ENCODE results near the gene PHF13. TPM values are rescaled to one million over a fixed set of nuclear protein-coding genes. Genes with fewer than 3 reads are reported as not detected.

The PHF13 gene
- total RNA-seq, 1 experiment from 2014 or later: 20.9 TPM

DNA sequence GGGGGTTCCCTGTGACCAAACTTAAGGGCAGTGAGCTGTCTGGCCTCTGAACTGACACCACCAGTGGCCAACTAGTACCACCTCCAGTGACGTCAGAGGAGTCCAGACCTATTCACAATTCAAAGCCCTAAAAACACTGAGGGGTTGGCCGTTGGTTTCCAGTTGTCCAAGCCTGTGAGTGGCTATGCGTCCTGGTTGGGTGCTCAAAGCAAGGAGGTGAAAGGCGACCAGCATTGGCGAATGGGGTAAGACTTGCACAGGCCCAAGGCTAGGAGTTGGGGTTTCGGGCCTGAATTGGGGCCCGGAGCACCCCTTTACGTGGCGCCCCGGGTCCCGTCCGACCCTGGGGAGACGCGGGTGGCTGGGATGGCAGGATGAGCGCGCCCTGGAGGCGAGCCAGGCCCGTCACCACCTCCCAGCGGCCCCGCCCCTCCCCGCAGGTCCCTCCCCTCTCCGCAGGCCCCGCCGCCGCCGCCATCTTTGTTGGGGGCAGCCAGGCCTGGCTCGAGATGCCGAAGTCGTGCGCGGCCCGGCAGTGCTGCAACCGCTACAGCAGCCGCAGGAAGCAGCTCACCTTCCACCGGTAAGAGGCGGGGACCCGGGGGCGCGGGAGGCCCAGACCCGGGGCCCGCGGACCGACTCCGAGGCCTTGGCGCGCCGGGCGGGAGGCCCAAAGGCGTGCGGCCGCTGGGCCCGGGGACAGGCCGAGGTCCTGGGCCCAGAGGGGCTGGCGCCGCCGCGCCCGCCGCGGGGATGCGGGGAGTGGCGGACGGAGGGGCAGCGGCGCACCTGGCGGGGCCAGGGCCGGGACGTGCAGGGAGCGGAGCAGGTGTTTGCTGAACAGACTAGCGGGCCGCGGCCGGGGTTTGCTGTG lies 11.4 kb downstream of the PHF13 start, which contains the start of gene THAP3:
Gene THAP3 (plus strand): TSS at position 159 of the 874 bp plus-strand sequence. CDS start 351 bp downstream, at position 510.
- Histone ChIP-seq H3K27me3 (ENCODE audit: insufficient read depth, low read depth) (no peaks in the 10 kb centered on the region), H3K36me3 (ENCODE audit: low read depth) (no peaks in the 10 kb centered on the region), H3K4me3 (peak within 1 kb of the TSS; percentile 65), H3K9me3 (ENCODE audit: insufficient read depth, low read depth) (no peaks in the 10 kb centered on the region), H3K27ac (0 out of 2 replicates have a peak within 1 kb of the TSS, but pooled peaks have one; percentile 19), H2AFZ (peak within 1 kb of the TSS; percentile 80), H3K4me1 (replicated peaks; ENCODE audit: insufficient read depth) (0 out of 2 replicates have a peak, but pooled peaks cover 8% of the 10 kb centered on the region), H3K4me2 (peak within 1 kb of the TSS; percentile 80), H4K20me1 (ENCODE audit: insufficient read depth) (0 out of 2 replicates have a peak, but pooled peaks cover 6% of the 10 kb centered on the region), H3F3A (ENCODE audit: insufficient read depth, low read depth) (peaks cover 10% of the 10 kb centered on the region), H3K79me2 (ENCODE audit: low read depth) (0 out of 2 replicates have a peak, but pooled peaks cover 14% of the 10 kb centered on the region), H3K9me2 (ENCODE audit: insufficient read depth) (no peaks in the 10 kb centered on the region)
- ChIA-PET POLR2A (ENCODE audit: unreplicated experiment) (interaction anchor here (0.6 to 0.9 kb wide), 2 partner anchors 45 to 73 kb away, joined by 4 to 18 read pairs; partner anchors contain the start of gene ZBTB48), CTCF (interaction anchor here (0.6 to 0.7 kb wide), 4 partner anchors 57 to 879 kb away, joined by 3 to 9 read pairs (median 6); no protein-coding TSS in a partner anchor)
- intact Hi-C loops (cut with micrococcal nuclease; ENCODE audit: unreplicated experiment): loop anchor here (1.0 to 2.0 kb wide), 2 partner anchors 46 to 70 kb away; partner anchors contain the start of genes NOL9, TAS1R1 and ZBTB48
- no peak for TF ChIP-seq EZH2 (IDR thresholded peaks at IDR 0.05; ENCODE audit: low read depth)
- TF ChIP-seq, protein P1, sequence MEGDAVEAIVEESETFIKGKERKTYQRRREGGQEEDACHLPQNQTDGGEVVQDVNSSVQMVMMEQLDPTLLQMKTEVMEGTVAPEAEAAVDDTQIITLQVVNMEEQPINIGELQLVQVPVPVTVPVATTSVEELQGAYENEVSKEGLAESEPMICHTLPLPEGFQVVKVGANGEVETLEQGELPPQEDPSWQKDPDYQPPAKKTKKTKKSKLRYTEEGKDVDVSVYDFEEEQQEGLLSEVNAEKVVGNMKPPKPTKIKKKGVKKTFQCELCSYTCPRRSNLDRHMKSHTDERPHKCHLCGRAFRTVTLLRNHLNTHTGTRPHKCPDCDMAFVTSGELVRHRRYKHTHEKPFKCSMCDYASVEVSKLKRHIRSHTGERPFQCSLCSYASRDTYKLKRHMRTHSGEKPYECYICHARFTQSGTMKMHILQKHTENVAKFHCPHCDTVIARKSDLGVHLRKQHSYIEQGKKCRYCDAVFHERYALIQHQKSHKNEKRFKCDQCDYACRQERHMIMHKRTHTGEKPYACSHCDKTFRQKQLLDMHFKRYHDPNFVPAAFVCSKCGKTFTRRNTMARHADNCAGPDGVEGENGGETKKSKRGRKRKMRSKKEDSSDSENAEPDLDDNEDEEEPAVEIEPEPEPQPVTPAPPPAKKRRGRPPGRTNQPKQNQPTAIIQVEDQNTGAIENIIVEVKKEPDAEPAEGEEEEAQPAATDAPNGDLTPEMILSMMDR (conservative IDR thresholded peaks at IDR 0.05): no peak; the same call in 1 of the 2 replicates
- DNase-seq: peak; percentile 75 to 82
- BruUV-seq (replicated peaks): no TSS peak

DNA sequence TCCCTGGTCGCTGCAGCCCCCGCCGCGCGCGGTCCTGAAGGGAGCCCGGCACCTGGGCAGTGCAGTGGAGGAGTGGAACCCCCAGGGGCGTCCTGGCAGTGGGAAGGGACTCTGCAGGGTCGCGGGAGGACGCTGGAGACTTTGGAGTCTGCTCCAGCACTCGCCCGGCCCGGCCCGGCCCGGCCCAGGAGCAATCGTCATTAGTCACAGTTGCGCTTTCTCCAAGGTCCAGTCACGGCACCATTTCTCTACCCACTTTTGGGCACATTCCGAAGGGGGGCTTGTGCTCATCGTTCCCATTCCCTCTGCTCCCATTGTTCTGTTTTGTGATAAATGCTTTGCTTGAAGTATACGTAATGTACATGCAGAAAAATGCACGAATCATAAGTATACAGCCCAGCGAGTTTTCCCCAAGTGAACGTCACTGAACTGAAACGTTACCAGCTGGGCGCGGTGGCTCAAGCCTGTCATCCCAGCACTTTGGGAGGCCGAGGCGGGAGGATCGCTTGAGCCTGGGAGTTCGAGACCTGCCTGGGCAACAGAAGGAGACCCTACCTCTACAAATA lies 12.1 kb downstream of the PHF13 start:
- TF ChIP-seq EZH2 (IDR thresholded peaks at IDR 0.05; ENCODE audit: low read depth): no peak
- TF ChIP-seq, protein P1 (conservative IDR thresholded peaks at IDR 0.05): no peak
- Histone ChIP-seq H3K36me3 (ENCODE audit: low read depth) (no peaks in the 10 kb centered on the region), H3K4me2 (peak overlapping the region; percentile 80), H2AFZ (peak overlapping the region; percentile 71; the same call in 1 of the 2 replicates), H3K27ac (no peak overlapping the region), H3K4me1 (replicated peaks; ENCODE audit: insufficient read depth) (0 out of 2 replicates have a peak, but pooled peaks cover 8% of the 10 kb centered on the region), H3F3A (ENCODE audit: insufficient read depth, low read depth) (peaks cover 10% of the 10 kb centered on the region), H4K20me1 (ENCODE audit: insufficient read depth) (0 out of 2 replicates have a peak, but pooled peaks cover 6% of the 10 kb centered on the region), H3K9me2 (ENCODE audit: insufficient read depth) (no peaks in the 10 kb centered on the region), H3K79me2 (ENCODE audit: low read depth) (0 out of 2 replicates have a peak, but pooled peaks cover 14% of the 10 kb centered on the region), H3K27me3 (ENCODE audit: insufficient read depth, low read depth) (no peaks in the 10 kb centered on the region), H3K4me3 (peak overlapping the region; percentile 65), H3K9me3 (ENCODE audit: insufficient read depth, low read depth) (no peaks in the 10 kb centered on the region)
- ChIA-PET POLR2A (ENCODE audit: unreplicated experiment) (no interaction called here), CTCF (interaction anchor here (0.6 kb wide), 1 partner anchor 723 kb away, joined by 5 read pairs; no protein-coding TSS in a partner anchor)
- BruUV-seq (replicated peaks): no TSS peak
- DNase-seq: peak in 1 of 2 experiments; percentile 7
- intact Hi-C loops (cut with micrococcal nuclease; ENCODE audit: unreplicated experiment): loop anchor here (1.0 to 2.0 kb wide), 2 partner anchors 46 to 71 kb away; partner anchors contain the start of genes NOL9, TAS1R1 and ZBTB48

DNA sequence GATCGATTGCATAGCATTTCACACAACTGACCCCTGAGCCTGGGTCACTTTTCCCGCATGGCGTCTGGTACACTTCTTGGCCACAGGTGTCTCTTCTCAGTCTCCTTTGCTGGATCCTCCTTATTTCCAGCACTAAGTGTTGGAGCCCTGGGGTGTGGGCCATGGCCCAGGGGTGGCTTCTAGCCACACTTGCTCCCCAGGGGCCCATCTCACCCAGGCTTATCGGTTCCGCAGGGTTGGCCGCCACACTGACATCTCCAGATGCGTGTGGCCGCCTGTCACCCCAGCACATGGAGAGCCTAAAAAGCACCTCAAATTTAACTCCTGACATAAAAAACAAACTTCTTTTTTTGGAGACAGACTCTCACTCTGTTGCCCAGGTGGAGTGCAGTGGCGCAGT lies 13.5 kb downstream of the PHF13 start:
- TF ChIP-seq, protein P1 (conservative IDR thresholded peaks at IDR 0.05): no peak
- no peak for TF ChIP-seq EZH2 (IDR thresholded peaks at IDR 0.05; ENCODE audit: low read depth)
- Histone ChIP-seq H3F3A (ENCODE audit: insufficient read depth, low read depth) (peaks cover 10% of the 10 kb centered on the region), H3K4me2 (no peak overlapping the region), H3K27ac (no peak overlapping the region), H3K9me3 (ENCODE audit: insufficient read depth, low read depth) (no peaks in the 10 kb centered on the region), H3K27me3 (ENCODE audit: insufficient read depth, low read depth) (no peaks in the 10 kb centered on the region), H3K4me1 (replicated peaks; ENCODE audit: insufficient read depth) (0 out of 2 replicates have a peak, but pooled peaks cover 8% of the 10 kb centered on the region), H3K79me2 (ENCODE audit: low read depth) (0 out of 2 replicates have a peak, but pooled peaks cover 14% of the 10 kb centered on the region), H3K36me3 (ENCODE audit: low read depth) (no peaks in the 10 kb centered on the region), H3K9me2 (ENCODE audit: insufficient read depth) (no peaks in the 10 kb centered on the region), H3K4me3 (no peak overlapping the region), H4K20me1 (ENCODE audit: insufficient read depth) (0 out of 2 replicates have a peak, but pooled peaks cover 6% of the 10 kb centered on the region), H2AFZ (no peak overlapping the region)
- POLR2A ChIA-PET (ENCODE audit: unreplicated experiment): no interaction called here
- no TSS peak for BruUV-seq (replicated peaks)
- no peak for DNase-seq
- intact Hi-C loops (cut with micrococcal nuclease; ENCODE audit: unreplicated experiment): no loop called here
- CTCF ChIA-PET: no interaction called here
